GM19438 (cell line): Measurements from ENCODE around the gene SLMAP.

ENCODE experiments used
- ATAC-seq: cut with Tn5 transposase; IDR thresholded peaks from one replicate; pipeline ENCODE4 v1.9.1; 2021; ENCODE audit warnings: low read depth; ENCODE audit not compliant: unreplicated experiment

The SLMAP gene, protein sequence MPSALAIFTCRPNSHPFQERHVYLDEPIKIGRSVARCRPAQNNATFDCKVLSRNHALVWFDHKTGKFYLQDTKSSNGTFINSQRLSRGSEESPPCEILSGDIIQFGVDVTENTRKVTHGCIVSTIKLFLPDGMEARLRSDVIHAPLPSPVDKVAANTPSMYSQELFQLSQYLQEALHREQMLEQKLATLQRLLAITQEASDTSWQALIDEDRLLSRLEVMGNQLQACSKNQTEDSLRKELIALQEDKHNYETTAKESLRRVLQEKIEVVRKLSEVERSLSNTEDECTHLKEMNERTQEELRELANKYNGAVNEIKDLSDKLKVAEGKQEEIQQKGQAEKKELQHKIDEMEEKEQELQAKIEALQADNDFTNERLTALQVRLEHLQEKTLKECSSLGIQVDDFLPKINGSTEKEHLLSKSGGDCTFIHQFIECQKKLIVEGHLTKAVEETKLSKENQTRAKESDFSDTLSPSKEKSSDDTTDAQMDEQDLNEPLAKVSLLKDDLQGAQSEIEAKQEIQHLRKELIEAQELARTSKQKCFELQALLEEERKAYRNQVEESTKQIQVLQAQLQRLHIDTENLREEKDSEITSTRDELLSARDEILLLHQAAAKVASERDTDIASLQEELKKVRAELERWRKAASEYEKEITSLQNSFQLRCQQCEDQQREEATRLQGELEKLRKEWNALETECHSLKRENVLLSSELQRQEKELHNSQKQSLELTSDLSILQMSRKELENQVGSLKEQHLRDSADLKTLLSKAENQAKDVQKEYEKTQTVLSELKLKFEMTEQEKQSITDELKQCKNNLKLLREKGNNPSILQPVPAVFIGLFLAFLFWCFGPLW

DNA sequence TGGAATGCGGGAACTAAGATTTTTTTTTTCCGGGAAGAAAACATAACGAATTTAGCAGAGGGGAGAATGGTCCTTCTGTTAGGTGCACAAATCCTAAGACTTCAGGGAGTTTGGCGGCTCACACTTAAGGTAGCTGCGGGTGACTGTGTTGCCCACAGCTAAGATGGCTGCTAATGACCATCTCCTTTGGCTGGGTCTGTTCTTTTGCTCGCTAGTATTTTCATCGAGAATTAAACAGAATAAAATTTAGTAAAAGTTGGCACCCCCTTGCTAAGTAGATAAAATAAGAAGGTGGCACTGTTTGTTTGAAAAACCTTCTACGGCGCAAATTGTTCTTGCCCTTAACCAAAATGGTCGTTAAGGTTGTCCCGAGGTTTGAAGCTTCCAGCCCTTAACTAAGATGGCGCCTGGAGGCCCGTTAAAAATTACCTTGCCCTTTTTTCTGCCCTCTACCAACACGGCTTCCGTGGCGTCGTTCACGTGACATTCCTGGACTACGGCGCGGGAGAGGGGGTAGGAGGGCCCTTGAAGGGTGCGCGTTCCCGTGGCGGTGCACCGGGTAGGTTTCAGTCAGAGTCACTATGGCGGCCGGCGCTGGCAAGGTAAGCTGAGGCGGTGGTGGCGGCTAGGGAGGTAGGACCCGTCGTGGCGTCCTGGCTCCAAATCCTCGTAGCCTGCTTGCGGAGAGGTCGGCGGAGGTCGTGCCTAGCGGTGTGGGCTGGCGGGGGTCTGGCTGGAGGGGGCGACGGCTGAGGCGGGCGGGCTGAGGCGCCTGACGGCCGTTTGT is at the start of gene SLMAP:
SLMAP (plus strand) TSS at position 569 of the 787 bp plus-strand sequence. CDS start 1,343 bp downstream, outside the sequence.
- peak; percentile 84 for ATAC-seq

DNA sequence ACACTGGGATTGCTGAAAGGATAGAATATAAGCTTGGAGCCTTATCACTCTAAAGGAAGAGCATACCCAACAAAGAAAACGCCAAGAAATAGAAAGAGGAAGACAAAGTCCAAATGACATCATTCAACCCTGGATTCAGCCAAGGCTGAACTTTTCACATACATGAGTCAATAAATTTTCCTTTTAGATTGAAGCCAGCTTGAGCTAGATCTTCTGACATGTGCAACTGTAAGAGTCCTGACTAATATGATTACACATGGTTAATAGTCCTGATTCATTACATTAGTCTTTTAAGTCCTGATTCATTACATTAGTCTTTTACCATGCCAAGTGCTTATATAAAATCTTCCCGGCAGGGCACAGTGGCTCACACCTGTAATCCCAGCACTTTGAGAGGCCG is 49.6 kb upstream of the SLMAP start:
- ATAC-seq: no peak

DNA sequence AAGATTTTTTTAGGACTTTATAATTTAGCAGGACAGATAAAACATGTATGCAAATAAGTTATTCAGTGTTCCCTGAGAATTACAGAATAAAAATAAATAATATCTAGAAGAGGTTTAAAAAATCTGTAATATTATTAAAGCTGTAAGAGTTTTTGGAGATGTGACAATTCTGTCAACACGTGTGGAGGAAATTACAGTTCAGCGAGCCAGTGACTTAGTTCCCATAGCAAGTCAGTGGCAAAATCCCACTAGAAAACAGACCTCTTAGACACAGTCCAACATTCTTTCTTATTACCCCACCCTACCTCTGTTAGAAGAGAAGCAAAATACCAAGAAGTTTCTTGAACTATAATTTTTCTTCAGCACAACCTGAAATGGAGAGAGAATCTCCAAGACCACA is 47.1 kb upstream of the SLMAP start:
- no peak for ATAC-seq

DNA sequence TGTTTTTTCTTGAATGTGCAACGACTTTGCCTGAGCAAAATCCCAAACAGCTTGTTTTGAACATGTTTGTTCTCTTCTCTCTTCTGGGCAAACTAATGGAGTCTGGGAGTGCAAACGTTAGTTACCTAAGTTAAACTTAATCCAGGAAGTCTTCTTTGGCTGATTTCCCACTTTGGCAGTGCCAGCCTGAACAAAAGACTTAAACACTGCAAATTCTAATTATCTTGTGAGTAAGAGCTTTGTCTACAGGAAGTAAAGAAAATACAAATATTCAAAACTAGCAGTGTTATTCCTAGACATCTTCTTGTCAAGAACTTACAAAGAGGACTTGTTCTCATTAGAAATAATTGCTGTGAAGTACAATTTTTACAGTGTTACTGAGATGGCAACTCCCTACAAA is 46.5 kb upstream of the SLMAP start:
- ATAC-seq: no peak

DNA sequence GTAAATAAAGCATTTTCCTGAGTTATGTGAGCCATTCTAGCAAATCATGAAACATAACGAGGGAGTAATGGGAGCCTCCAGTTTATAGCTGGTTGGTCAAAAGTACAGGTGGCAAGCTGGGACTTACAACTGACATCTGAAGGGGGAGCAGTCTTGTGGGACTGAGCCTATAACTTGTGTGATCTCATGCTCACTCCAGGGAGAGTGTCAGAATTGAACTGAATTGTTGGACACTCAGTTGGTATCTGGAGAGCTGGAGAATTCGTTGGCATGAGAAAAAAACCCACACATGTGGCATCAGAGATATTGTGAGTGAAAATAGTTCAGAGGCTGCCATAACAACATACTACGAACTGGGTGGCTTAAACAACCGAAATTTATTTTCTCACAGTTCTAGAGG is 40.4 kb upstream of the SLMAP start:
- no peak for ATAC-seq

DNA sequence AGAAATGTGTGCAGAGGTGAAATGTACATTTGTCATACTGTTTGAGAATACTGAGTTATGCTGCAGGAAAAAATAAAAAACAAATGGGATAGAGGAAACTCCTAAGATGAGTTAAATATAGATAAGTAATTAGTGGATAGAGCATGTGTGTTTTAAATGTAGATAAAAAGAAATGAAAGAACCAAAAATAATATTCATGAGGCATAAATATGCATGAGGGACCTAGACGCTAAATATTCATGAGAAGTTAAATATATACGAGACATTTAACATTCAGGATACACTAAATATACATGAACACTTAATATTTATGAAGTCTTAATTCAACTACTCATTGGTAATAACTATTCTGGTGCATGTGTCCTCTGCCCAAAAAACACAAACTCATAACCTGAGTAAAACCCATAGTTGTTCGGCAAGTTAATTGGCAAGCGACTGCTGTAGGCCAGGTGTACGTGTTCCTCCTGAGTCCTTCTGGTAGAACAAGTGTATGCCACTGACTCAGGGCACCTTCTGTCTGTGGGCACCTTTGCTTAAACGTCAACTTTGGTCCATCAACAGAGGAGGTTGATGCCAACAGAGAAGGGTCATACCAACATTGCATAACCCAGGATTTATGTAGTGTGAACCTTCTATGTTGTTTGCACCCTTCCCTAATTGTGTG is 38.8 kb upstream of the SLMAP start:
- ATAC-seq: no peak

DNA sequence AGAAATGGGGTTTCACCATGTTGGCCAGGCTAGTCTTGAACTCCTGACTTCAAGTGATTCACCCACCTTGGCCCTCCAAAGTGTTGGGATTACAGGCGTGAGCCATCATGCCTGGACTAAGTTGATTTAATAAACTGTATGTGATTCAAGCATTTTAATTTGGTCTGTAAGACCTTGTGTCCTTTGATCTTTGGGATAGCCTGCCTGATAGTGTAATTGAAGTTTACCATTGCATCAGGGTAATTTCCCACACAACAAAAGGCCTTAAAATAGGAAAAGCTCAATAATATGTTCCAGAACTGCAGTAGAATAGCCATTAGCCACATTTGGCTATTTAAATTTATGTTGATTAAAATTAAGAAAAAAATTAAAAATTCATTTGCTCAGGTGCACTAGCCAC is 38.0 kb upstream of the SLMAP start:
- no peak for ATAC-seq

DNA sequence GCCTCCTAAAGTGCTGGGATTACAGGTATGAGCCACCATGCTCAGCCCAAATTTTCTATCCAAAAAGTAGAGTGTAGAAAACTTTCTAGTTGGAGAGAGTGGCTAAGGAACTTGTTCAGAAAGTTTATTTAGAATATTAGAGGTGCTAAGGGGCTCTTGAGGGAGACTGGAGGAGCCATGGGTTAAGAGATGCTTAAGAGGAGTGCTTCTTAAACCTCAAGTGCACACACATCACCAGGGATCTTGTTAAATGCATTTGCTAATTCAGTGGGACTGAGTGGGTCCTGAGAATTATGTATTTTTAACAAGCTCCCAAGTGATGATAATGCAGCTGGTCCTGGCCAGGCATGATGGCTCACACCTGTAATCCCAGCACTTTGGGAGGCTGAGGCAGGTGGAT is 29.7 kb upstream of the SLMAP start:
- ATAC-seq: no peak

DNA sequence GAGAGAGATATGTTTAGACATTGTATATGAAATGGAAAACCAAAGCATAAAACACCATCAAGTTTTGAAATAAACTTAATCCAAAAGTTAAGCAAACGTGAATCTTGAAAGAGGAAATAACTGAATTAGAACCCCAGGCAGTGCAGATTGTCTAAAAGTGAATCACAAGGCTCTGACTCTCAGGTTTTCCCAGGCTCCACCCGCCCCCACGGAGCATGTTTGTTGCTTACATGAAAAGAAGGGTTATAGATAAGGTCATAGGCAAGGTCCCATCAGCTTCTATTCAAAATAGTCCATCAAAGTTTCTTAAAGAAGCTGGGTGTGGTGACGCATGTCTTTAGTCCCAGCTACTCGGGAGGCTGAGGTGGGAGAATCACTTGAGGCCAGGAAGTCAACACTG is 29.0 kb upstream of the SLMAP start:
- ATAC-seq: no peak

DNA sequence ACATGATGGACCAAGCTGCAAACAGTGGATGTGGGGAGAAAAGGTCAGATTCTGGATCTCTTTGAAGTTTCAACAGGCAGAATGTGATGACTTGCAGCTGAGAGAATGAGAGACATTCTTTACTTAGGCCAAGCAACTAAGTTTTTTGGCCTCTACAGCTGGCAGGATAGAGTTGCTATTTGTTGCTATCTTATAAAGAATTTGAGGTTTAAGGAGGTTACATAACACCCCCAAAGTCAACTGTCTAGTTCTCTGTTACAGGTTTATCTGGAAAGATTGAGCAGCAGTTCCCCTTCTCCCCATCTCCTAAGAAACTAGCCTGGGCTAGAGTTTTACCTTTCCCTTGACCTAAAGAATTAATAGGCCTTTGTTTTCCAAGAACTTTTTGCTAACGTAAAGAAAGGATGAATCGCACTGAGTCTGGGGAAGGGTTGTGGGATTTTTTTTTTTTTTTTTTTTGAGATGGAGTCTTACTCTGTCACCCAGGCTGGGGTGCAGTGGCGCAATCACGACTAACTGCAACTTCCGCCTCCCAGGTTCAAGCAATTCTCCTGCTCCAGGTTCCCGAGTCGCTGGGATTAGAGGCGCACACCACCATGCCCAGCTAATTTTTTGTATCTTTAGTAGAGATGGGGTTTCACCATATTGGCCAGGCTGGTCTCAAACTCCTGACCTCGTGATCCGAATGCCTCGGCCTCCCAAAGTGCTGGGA is 26.6 kb upstream of the SLMAP start:
- ATAC-seq: no peak

DNA sequence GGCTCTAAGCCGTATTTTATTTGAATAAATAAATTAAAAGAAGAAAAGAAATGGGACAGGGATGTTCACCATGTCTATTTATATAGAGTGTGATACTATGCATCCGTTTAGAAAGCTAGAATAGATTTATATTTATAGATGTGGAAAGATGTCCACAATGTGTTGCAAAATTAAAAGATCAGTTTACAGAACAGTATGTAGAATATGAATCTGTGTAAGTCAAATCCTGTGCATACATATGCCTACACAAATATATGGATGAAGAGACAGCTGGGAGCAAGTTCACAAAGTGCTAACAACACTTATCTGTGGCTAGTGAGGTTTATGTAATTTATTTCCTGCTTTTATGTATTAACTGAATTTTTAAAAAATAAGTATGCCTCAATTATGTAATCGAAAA is 25.4 kb upstream of the SLMAP start:
- no peak for ATAC-seq

DNA sequence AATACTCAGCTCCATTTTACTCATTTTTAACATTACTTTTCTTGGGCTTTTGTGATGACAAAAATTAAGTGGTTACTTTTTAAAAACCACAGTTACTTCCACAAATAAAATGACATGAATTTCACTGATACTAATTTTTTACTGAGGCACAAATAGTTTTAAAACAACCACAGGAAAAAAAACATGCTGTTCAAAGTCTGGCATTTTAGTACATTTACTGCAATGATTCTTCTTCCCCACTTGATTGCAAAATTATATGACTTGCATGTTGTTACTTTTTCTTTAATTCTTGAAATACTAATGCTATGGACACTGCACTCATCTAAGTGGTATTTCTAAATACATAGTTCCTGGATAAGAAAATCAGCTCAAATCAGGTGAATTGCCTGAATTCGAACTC is 24.8 kb upstream of the SLMAP start:
- no peak for ATAC-seq

DNA sequence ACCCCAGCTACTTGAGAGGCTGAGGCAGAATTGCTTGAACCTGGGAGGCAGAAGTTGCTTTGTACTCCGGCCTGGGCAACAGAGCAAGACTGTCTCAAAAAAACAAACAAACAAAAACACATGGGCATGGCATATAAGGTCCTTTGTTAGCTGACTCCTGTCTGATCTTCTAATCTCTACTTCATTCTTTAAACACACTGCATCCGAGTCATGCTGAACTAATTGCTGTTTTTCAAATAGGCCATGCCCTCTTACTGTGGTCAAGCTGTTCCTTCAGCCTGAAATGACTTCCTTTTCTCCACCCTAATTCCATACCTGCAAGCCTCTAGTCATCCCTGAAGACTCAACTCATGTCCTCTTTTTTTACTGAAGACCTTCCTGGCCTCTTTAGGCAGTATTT is 22.3 kb upstream of the SLMAP start:
- no peak for ATAC-seq

DNA sequence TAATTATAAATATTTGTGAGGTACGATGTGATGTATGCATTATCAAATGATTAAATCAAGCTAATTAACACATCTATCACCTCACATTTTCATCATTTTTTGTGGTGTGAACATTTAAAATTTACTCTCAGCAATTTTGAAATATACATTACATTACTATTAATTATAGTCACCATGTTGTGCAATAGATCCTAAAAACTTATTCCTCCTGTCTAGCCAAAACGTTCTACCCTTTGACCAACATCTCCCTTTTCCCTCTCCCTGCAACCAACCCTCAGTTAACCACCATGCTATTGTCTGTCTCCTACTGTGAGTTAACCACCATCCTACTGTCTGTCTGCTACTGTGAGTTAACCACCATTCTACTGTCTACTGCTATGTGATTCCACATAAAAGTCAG is 20.7 kb upstream of the SLMAP start:
- ATAC-seq: no peak

DNA sequence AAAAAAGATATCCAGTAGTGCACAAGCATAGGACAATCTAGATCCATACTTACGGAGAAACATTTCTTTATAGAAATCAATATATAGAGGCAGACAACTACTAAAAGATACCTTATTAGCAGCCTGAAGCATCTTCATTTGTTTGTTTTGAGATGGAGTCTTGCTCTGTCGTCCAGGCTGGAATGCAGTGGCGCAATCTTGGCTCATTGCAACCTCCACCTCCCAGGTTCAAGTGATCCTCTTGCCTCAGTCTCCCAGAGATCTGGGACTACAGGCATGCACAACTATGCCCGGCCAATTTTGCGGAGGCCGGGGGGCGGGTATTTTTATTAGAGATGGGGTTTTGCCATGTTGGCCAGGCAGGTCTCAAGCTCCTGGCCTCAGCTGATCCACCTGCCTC is 18.3 kb upstream of the SLMAP start:
- no peak for ATAC-seq

DNA sequence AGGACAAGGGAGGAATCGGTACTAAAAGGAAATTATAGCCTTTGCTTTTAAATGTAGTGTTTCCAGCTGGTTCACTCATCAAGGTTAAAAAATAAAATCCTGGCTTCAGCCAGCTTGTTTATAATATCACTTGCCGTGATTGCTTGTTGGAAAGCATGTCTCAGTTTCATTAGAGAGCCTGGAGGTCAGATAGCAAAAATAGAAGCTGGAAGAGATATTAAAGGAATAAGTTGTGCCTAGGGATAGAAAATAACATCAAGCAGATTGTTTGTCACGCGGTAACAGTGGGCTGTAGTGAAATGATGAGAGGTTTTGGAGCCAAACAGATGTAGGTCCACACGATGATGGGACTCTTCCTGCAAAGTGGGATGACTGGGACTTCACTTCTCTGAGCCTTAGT is 17.7 kb upstream of the SLMAP start:
- ATAC-seq: no peak

DNA sequence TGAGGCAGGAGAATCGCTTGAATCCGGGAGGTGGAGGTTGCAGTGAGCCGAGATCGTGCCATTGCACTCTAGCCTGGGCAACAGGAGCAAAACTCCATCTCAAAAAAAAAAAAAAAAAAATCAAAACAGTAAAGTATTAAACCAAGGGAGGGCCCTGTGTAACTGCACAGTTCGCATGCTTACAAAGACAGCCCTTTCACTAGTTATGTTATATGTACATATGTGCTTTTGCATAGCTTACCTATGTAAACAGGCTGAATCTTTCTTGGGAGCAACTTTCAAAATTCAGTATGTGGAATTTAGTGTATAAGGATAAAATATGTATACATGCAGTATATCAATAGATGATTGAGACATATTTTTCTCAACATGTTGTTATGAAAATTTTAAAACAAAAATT is 16.1 kb upstream of the SLMAP start:
- no peak for ATAC-seq

DNA sequence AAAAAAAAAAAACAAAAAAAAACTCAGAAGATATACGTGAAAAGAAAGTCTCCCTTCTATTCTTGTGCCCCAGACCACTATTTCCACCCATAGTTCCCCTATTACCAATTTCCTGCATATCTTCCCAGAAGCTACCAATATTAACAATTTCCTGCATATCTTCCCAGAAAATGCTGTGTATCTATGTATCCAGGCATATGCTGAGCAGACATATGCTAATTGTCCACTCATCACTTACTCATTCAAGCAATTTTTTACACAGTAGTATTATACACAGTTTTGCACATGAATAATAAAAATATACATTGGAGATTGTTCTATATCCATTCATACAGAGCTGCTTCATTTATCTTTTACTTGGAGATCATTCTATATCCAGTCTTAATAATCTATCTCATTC is 12.6 kb upstream of the SLMAP start:
- ATAC-seq: no peak

DNA sequence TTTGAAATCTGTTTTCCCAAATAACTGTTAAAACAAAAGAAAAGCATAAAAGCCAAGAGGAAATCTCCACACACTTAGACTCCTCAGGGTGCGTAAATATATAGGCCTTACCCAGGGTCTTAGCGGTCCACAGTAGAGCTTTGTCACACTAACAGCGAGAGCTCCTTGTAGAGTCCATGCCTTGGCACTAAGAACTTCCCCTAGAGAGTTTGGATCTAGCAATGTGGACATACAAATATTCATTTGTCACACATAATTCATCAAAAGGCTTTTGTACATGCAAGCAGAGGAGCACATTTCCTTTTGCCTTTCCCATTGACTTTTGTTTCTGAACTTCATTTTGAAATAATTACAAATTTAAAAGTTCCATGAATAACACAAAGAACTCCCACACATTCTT is 11.0 kb upstream of the SLMAP start:
- ATAC-seq: no peak
